ENCODE data around the gene RTL5.

- no peak for TF ChIP-seq TAF1 (IDR thresholded peaks at IDR 0.05; ENCODE audit: low read depth)
- no peak for TF ChIP-seq CTCF (IDR thresholded peaks at IDR 0.05; ENCODE audit: poor library complexity, severe bottlenecking)
- no peak for TF ChIP-seq MXI1 (conservative IDR thresholded peaks at IDR 0.05; ENCODE audit: poor library complexity, severe bottlenecking)
- TF ChIP-seq EZH2 (IDR thresholded peaks at IDR 0.05; ENCODE audit: borderline replicate concordance, insufficient read depth, low read length, poor library complexity, severe bottlenecking): no peak
- TF ChIP-seq REST (IDR thresholded peaks at IDR 0.05; ENCODE audit: borderline replicate concordance): no peak
- TF ChIP-seq POLR2AphosphoS5 (IDR thresholded peaks at IDR 0.05): no peak
- TF ChIP-seq EP300 (conservative IDR thresholded peaks at IDR 0.05; ENCODE audit: poor library complexity, severe bottlenecking): no peak
Observed at GRCh38 chrX:72128183-72128834, 3.4 kb downstream of the RTL5 start.
